GM18873 (cell line): ENCODE data around the gene ARPC1A.
"Not testable (repeated sequence)": the region's sequence is repeated elsewhere in the genome, so short reads cannot be mapped to it uniquely, and the experiment has no call there.

Experiments
- ATAC-seq: cut with Tn5 transposase; IDR thresholded peaks from one replicate; pipeline ENCODE4 v1.9.1; 2021; ENCODE audit warnings: mild to moderate bottlenecking, moderate library complexity, moderate number of reproducible peaks; ENCODE audit not compliant: unreplicated experiment, low FRiP score

Gene ARPC1A

GRCh38 chr7:99404977-99405320 lies 79.3 kb downstream of the ARPC1A start:
- no peak for ATAC-seq

GRCh38 chr7:99406557-99406956 lies 80.9 kb downstream of the ARPC1A start:
- no peak for ATAC-seq

- no peak for ATAC-seq
These were observed 82.2 kb downstream of the ARPC1A start for GRCh38 chr7:99407872-99408378.

GRCh38 chr7:99408379-99409191 lies 82.9 kb downstream of the ARPC1A start, which contains the start of the genes BUD31 and PDAP1:
BUD31 (plus strand) TSS chr7:99408969; CDS start chr7:99411093, 2,124 bp downstream.
PDAP1 (minus strand) TSS chr7:99408597; CDS start chr7:99408548, 49 bp downstream.
- peak; percentile 70 for ATAC-seq

GRCh38 chr7:99409192-99409572 lies 83.5 kb downstream of the ARPC1A start:
- ATAC-seq = peak; percentile 3

GRCh38 chr7:99409806-99410205 lies 84.1 kb downstream of the ARPC1A start:
- no peak for ATAC-seq

GRCh38 chr7:99410635-99411034 lies 84.9 kb downstream of the ARPC1A start:
- ATAC-seq = no peak

GRCh38 chr7:99415513-99416127 lies 89.9 kb downstream of the ARPC1A start:
- ATAC-seq = not testable (repeated sequence)
